Nephron (organoid): Measurements from ENCODE around the gene ACVR1.

Experiments
- H3K27ac Mint-ChIP-seq, 3 experiments: 2 replicates each; pipeline ENCODE4 v1.8.0; 2020; ENCODE audit warnings: mixed read lengths in 3 of 3, mild to moderate bottlenecking in 2 of 3, moderate library complexity in 1 of 3
- H3K27me3 Mint-ChIP-seq: 2 replicates; pipeline ENCODE4 v1.8.0; 2021; ENCODE audit warnings: low read depth, mild to moderate bottlenecking, moderate library complexity, mixed read lengths
- H3K36me3 Mint-ChIP-seq: 2 replicates; pipeline ENCODE4 v1.8.0; 2020; ENCODE audit warnings: low read depth, mixed read lengths
- H3K4me1 Mint-ChIP-seq: 2 replicates; pipeline ENCODE4 v1.8.0; 2020; ENCODE audit warnings: mixed read lengths
- H3K4me3 Mint-ChIP-seq, 3 experiments: 2 replicates each; pipeline ENCODE4 v1.8.0; 2020; ENCODE audit warnings: mild to moderate bottlenecking in 3 of 3, mixed read lengths in 3 of 3, moderate library complexity in 2 of 3
- H3K9me3 Mint-ChIP-seq: 2 replicates; pipeline ENCODE4 v1.8.0; 2020; ENCODE audit warnings: mixed read lengths
- CTCF ChIP-seq, 3 experiments: fragments of 200-600 bp; sonication (generic); IDR thresholded peaks; one replicate each; pipeline ENCODE4 v1.5.0; 2021; ENCODE audit warnings: antibody characterized with exemption in 3 of 3; ENCODE audit not compliant: unreplicated experiment in 3 of 3

The ACVR1 gene

GRCh38 chr2:157880927-157881326 is 4.8 kb upstream of the ACVR1 start:
- H3K4me3 Mint-ChIP-seq: no peak overlapping the region
- H3K36me3 Mint-ChIP-seq: no peaks in the 10 kb centered on the region
- H3K27ac Mint-ChIP-seq: no peak overlapping the region
- no peaks in the 10 kb centered on the region for H3K9me3 Mint-ChIP-seq
- H3K4me1 Mint-ChIP-seq: peaks cover 7% of the 10 kb centered on the region
- H3K27me3 Mint-ChIP-seq: no peaks in the 10 kb centered on the region
- TF ChIP-seq CTCF (IDR thresholded peaks at IDR 0.05; ENCODE audit: unreplicated experiment in 3 of 3): no peak

- Mint-ChIP-seq H3K27ac (peak overlapping the region in 2 of 3 experiments; percentile 45 to 84), H3K27me3 (no peaks in the 10 kb centered on the region), H3K4me1 (peaks cover 28% of the 10 kb centered on the region), H3K36me3 (no peaks in the 10 kb centered on the region), H3K4me3 (peak overlapping the region; percentile 72 to 85 (median 81)), H3K9me3 (no peaks in the 10 kb centered on the region)
- TF ChIP-seq CTCF (IDR thresholded peaks at IDR 0.05; ENCODE audit: unreplicated experiment in 3 of 3): no peak
These were observed 1.8 kb upstream of the ACVR1 start for GRCh38 chr2:157877761-157878400.

- no peak for TF ChIP-seq CTCF (IDR thresholded peaks at IDR 0.05; ENCODE audit: unreplicated experiment in 3 of 3)
- no peaks in the 10 kb centered on the region for H3K36me3 Mint-ChIP-seq
- peaks cover 32% of the 10 kb centered on the region for H3K4me1 Mint-ChIP-seq
- H3K9me3 Mint-ChIP-seq: no peaks in the 10 kb centered on the region
- peak overlapping the region; percentile 45 to 84 (median 76) for H3K27ac Mint-ChIP-seq
- H3K4me3 Mint-ChIP-seq: peak overlapping the region; percentile 72 to 85 (median 81)
- H3K27me3 Mint-ChIP-seq: no peaks in the 10 kb centered on the region
These were observed 632 bp upstream of the ACVR1 start for GRCh38 chr2:157876786-157877138.

GRCh38 chr2:157875641-157876065 is 477 bp downstream of the ACVR1 start:
- no peaks in the 10 kb centered on the region for H3K9me3 Mint-ChIP-seq
- H3K4me3 Mint-ChIP-seq: peak overlapping the region; percentile 98 to 100 (median 100)
- H3K36me3 Mint-ChIP-seq: no peaks in the 10 kb centered on the region
- no peak for TF ChIP-seq CTCF (IDR thresholded peaks at IDR 0.05; ENCODE audit: unreplicated experiment in 3 of 3)
- H3K27me3 Mint-ChIP-seq: no peaks in the 10 kb centered on the region
- H3K27ac Mint-ChIP-seq: peak overlapping the region; percentile 99 to 100 (median 100)
- H3K4me1 Mint-ChIP-seq: peaks cover 41% of the 10 kb centered on the region

- Mint-ChIP-seq H3K27ac (peak overlapping the region; percentile 99 to 100 (median 100)), H3K4me1 (peaks cover 41% of the 10 kb centered on the region), H3K9me3 (no peaks in the 10 kb centered on the region), H3K36me3 (no peaks in the 10 kb centered on the region), H3K27me3 (no peaks in the 10 kb centered on the region), H3K4me3 (peak overlapping the region; percentile 98 to 100 (median 100))
- no peak for TF ChIP-seq CTCF (IDR thresholded peaks at IDR 0.05; ENCODE audit: unreplicated experiment in 3 of 3)
These were observed 1.0 kb downstream of the ACVR1 start for GRCh38 chr2:157874997-157875640.

- no peak for TF ChIP-seq CTCF (IDR thresholded peaks at IDR 0.05; ENCODE audit: unreplicated experiment in 3 of 3)
- H3K27ac Mint-ChIP-seq: peak overlapping the region; percentile 99 to 100 (median 100)
- H3K9me3 Mint-ChIP-seq: no peaks in the 10 kb centered on the region
- H3K27me3 Mint-ChIP-seq: no peaks in the 10 kb centered on the region
- no peaks in the 10 kb centered on the region for H3K36me3 Mint-ChIP-seq
- H3K4me3 Mint-ChIP-seq: peak overlapping the region; percentile 98 to 100 (median 100)
- H3K4me1 Mint-ChIP-seq: peaks cover 41% of the 10 kb centered on the region
These were observed 1.8 kb downstream of the ACVR1 start for GRCh38 chr2:157874348-157874747.
